ENCODE results near the gene DDIT4. TPM values are rescaled to one million over a fixed set of nuclear protein-coding genes. Genes with fewer than 3 reads are reported as not detected.
A peak's percentile ranks its signal among the peaks of the same experiment; 100 is the strongest.

Gene DDIT4
- total and polyA plus RNA-seq, 9 of the 15 experiments (the other 6 are each of a cell fraction or from before 2014, with no cell fraction given): 8.2 to 675 (median 159) TPM

DNA sequence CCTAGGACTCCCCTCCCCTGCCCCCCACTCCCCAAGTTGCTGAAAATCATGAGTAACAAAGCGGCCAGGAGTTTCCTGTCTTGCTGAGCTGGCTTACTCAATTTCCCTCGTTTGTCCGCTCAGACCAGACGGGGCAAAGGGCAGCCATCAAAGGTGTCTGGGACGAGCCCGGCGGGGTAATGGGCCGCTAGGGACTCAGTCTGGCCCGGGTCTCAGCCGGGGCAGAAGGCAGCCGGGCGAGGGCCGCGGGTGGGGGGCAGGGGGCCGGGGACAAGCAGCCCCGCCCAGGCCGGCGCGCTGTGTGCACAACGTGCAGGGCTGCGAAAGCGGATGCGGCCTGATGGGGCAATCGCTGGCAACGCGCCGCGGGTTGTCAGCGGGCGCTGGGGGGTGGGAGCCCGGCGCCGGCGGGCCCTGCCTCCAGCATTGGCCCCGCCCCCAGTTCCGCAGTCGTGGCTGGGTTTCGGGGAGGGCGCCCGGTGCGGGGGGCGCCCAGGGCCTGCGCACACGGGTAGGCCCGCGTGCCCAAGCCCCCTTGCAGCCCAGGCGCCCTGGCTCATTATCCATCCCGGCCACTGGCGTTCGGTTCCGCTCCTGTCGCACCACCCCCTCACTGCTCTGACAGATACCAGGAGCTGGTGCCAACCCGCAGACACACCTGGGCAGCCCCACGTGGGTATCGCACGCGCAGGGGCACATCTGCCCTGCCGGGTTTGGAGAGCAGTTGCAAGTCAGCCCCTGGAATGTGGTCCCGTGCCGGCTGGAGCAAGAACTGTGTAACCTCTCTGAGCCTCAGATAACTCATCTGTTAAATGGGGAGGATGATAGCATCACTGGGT, 45.9 kb downstream of the DDIT4 start (continued):
- TF ChIP-seq POLR2AphosphoS5 (IDR thresholded peaks at IDR 0.05; ENCODE audit: control insufficient read depth, insufficient read depth, low read depth, low read length) (no peak), NCOA6 (IDR thresholded peaks at IDR 0.05) (no peak), CBX8 (IDR thresholded peaks at IDR 0.05; ENCODE audit: borderline replicate concordance, extremely low read depth, low read depth, low read length, poor library complexity, severe bottlenecking) (no peak), PHB2 (IDR thresholded peaks at IDR 0.05; ENCODE audit: low read depth) (no peak), SMARCB1 (IDR thresholded peaks at IDR 0.05; ENCODE audit: insufficient read length, low read depth) (no peak), CEBPB (tag; IDR thresholded peaks at IDR 0.05) (no peak), RBM14 (IDR thresholded peaks at IDR 0.05; ENCODE audit: borderline replicate concordance, insufficient read depth, low read depth, low read length) (no peak), ZZZ3 (IDR thresholded peaks at IDR 0.05) (no peak), HLTF (IDR thresholded peaks at IDR 0.05) (peak; percentile 23; the same call in 1 of the 2 replicates), PCBP2 (IDR thresholded peaks at IDR 0.05; ENCODE audit: low read depth, low read length, poor library complexity, severe bottlenecking) (no peak), ZNF324 (CRISPR knock-in tag; IDR thresholded peaks at IDR 0.05) (no peak), NFIC (IDR thresholded peaks at IDR 0.05) (peak; percentile 9), ZNF77 (CRISPR knock-in tag; IDR thresholded peaks at IDR 0.05) (no peak)
- TF ChIP-seq, protein P1, sequence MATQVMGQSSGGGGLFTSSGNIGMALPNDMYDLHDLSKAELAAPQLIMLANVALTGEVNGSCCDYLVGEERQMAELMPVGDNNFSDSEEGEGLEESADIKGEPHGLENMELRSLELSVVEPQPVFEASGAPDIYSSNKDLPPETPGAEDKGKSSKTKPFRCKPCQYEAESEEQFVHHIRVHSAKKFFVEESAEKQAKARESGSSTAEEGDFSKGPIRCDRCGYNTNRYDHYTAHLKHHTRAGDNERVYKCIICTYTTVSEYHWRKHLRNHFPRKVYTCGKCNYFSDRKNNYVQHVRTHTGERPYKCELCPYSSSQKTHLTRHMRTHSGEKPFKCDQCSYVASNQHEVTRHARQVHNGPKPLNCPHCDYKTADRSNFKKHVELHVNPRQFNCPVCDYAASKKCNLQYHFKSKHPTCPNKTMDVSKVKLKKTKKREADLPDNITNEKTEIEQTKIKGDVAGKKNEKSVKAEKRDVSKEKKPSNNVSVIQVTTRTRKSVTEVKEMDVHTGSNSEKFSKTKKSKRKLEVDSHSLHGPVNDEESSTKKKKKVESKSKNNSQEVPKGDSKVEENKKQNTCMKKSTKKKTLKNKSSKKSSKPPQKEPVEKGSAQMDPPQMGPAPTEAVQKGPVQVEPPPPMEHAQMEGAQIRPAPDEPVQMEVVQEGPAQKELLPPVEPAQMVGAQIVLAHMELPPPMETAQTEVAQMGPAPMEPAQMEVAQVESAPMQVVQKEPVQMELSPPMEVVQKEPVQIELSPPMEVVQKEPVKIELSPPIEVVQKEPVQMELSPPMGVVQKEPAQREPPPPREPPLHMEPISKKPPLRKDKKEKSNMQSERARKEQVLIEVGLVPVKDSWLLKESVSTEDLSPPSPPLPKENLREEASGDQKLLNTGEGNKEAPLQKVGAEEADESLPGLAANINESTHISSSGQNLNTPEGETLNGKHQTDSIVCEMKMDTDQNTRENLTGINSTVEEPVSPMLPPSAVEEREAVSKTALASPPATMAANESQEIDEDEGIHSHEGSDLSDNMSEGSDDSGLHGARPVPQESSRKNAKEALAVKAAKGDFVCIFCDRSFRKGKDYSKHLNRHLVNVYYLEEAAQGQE (IDR thresholded peaks at IDR 0.05; ENCODE audit: borderline replicate concordance): peak; percentile 18
- TF ChIP-seq, protein P1 (CRISPR knock-in tag; IDR thresholded peaks at IDR 0.05; ENCODE audit: low read depth): peak; percentile 79; the same call in 1 of the 2 replicates
- TF ChIP-seq, protein P2, sequence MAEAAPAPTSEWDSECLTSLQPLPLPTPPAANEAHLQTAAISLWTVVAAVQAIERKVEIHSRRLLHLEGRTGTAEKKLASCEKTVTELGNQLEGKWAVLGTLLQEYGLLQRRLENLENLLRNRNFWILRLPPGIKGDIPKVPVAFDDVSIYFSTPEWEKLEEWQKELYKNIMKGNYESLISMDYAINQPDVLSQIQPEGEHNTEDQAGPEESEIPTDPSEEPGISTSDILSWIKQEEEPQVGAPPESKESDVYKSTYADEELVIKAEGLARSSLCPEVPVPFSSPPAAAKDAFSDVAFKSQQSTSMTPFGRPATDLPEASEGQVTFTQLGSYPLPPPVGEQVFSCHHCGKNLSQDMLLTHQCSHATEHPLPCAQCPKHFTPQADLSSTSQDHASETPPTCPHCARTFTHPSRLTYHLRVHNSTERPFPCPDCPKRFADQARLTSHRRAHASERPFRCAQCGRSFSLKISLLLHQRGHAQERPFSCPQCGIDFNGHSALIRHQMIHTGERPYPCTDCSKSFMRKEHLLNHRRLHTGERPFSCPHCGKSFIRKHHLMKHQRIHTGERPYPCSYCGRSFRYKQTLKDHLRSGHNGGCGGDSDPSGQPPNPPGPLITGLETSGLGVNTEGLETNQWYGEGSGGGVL (CRISPR knock-in tag; IDR thresholded peaks at IDR 0.05): no peak
